ENCODE data around the gene RTP2. TPM values are rescaled to one million over a fixed set of nuclear protein-coding genes. Genes with fewer than 3 reads are reported as not detected.
"Not testable (repeated sequence)": the region's sequence is repeated elsewhere in the genome, so short reads cannot be mapped to it uniquely, and the experiment has no call there.

Gene RTP2
- total RNA-seq, 2 experiments from 2014 or later = not detected

GRCh38 chr3:187686621-187687273 lies 15.6 kb downstream of the RTP2 start:
- no peak for TF ChIP-seq CTCF (IDR thresholded peaks at IDR 0.05)
- no peaks in the 10 kb centered on the region for H3K36me3 Mint-ChIP-seq (ENCODE audit: low read depth)
- DNase-seq (no peak), ATAC-seq (no peak)
- H3K4me1 Mint-ChIP-seq (ENCODE audit: low read depth) = peaks cover 7% of the 10 kb centered on the region
- POLR2A ChIA-PET = no interaction called here
- intact Hi-C loops (cut with micrococcal nuclease) = no loop called here
- CTCF ChIA-PET = interaction anchor here (3.4 to 4.5 kb wide), 2 partner anchors 7 to 368 kb away, joined by 18 to 21 read pairs; no protein-coding TSS in a partner anchor
- H3K27me3 Mint-ChIP-seq = peaks cover 19% of the 10 kb centered on the region
- H3K27ac Mint-ChIP-seq = no peak overlapping the region
- peaks cover 12% of the 10 kb centered on the region for H3K9me3 Mint-ChIP-seq
- H3K4me3 Mint-ChIP-seq = no peak overlapping the region

- H3K9me3 Mint-ChIP-seq = peaks cover 12% of the 10 kb centered on the region
Observed at GRCh38 chr3:187685948-187686347, 16.4 kb downstream of the RTP2 start.

GRCh38 chr3:187684880-187685279 lies 17.5 kb downstream of the RTP2 start:
- H3K27me3 Mint-ChIP-seq = peaks cover 17% of the 10 kb centered on the region
- H3K9me3 Mint-ChIP-seq = peaks cover 12% of the 10 kb centered on the region
- H3K27ac Mint-ChIP-seq = no peak overlapping the region

More at GRCh38 chr3:187685948-187686347, 16.4 kb downstream of the RTP2 start:
- Mint-ChIP-seq H3K4me3 (no peak overlapping the region), H3K27me3 (peaks cover 16% of the 10 kb centered on the region), H3K36me3 (ENCODE audit: low read depth) (no peaks in the 10 kb centered on the region), H3K27ac (no peak overlapping the region), H3K4me1 (ENCODE audit: low read depth) (peaks cover 7% of the 10 kb centered on the region)
- no peak for TF ChIP-seq CTCF (IDR thresholded peaks at IDR 0.05)
- intact Hi-C loops (cut with micrococcal nuclease) = no loop called here
- ChIA-PET POLR2A (no interaction called here), CTCF (interaction anchor here (11.5 kb wide), 1 partner anchor 365 kb away, joined by 372 read pairs; no protein-coding TSS in a partner anchor)
- DNase-seq (no peak), ATAC-seq (no peak)

GRCh38 chr3:187684444-187684843 lies 17.9 kb downstream of the RTP2 start:
- peaks cover 20% of the 10 kb centered on the region for H3K27me3 Mint-ChIP-seq
- intact Hi-C loops (cut with micrococcal nuclease) = no loop called here

More at GRCh38 chr3:187684880-187685279, 17.5 kb downstream of the RTP2 start:
- DNase-seq (no peak), ATAC-seq (peak; percentile 45)
- peaks cover 7% of the 10 kb centered on the region for H3K4me1 Mint-ChIP-seq (ENCODE audit: low read depth)
- CTCF ChIA-PET = interaction anchor here (1.0 to 11.5 kb wide), 4 partner anchors 31 to 1471 kb away, joined by 3 to 372 read pairs (median 48); no protein-coding TSS in a partner anchor
- no peak for TF ChIP-seq CTCF (IDR thresholded peaks at IDR 0.05)
- POLR2A ChIA-PET = no interaction called here
- no peaks in the 10 kb centered on the region for H3K36me3 Mint-ChIP-seq (ENCODE audit: low read depth)
- no peak overlapping the region for H3K4me3 Mint-ChIP-seq
- intact Hi-C loops (cut with micrococcal nuclease) = no loop called here

GRCh38 chr3:187681756-187682155 lies 20.6 kb downstream of the RTP2 start:
- ATAC-seq; H3K4me1 Mint-ChIP-seq (ENCODE audit: low read depth); intact Hi-C loops (cut with micrococcal nuclease); H3K36me3 Mint-ChIP-seq (ENCODE audit: low read depth); H3K4me3 Mint-ChIP-seq; H3K27ac Mint-ChIP-seq; POLR2A ChIA-PET; DNase-seq: not testable (repeated sequence)
- H3K9me3 Mint-ChIP-seq = peaks cover 12% of the 10 kb centered on the region
- CTCF ChIA-PET = interaction anchor here (0.7 to 11.5 kb wide), 7 partner anchors 15 to 463 kb away, joined by 3 to 372 read pairs (median 20); partner anchors contain the start of gene RTP2
- peaks cover 29% of the 10 kb centered on the region for H3K27me3 Mint-ChIP-seq

More at GRCh38 chr3:187684444-187684843, 17.9 kb downstream of the RTP2 start:
- Mint-ChIP-seq H3K4me3 (no peak overlapping the region), H3K36me3 (ENCODE audit: low read depth) (no peaks in the 10 kb centered on the region), H3K9me3 (peaks cover 12% of the 10 kb centered on the region), H3K27ac (no peak overlapping the region), H3K4me1 (ENCODE audit: low read depth) (peaks cover 8% of the 10 kb centered on the region)
- POLR2A ChIA-PET = no interaction called here
- ATAC-seq = no peak
- CTCF ChIA-PET = interaction anchor here (1.0 to 11.5 kb wide), 4 partner anchors 31 to 1471 kb away, joined by 3 to 372 read pairs (median 48); no protein-coding TSS in a partner anchor
- TF ChIP-seq CTCF (IDR thresholded peaks at IDR 0.05) = no peak
- no peak for DNase-seq

Data from activated CD8-positive, alpha-beta T cell treated with anti-CD3 and anti-CD28 coated beads for 36 hours (primary cell).